Urinary bladder (tissue), 4 donors: Measurements from ENCODE around the gene ATG14. TPM values are rescaled to one million over a fixed set of nuclear protein-coding genes. Genes with fewer than 3 reads are reported as not detected.
"Not testable (repeated sequence)": the region's sequence is repeated elsewhere in the genome, so short reads cannot be mapped to it uniquely, and the experiment has no call there.

ENCODE experiments used
- DNase-seq: peaks from one replicate; pipeline ENCODE4 v3.0.0-alpha.2; 2015; ENCODE audit errors: extremely low spot score
- H3K27ac ChIP-seq: one replicate; pipeline ENCODE4 v1.5.1; 2013; ENCODE audit warnings: low read depth, mild to moderate bottlenecking, moderate library complexity
- H3K36me3 ChIP-seq: one replicate; pipeline ENCODE4 v1.6.1; 2013; ENCODE audit warnings: mild to moderate bottlenecking, moderate library complexity; ENCODE audit not compliant: insufficient read depth
- H3K4me1 ChIP-seq: one replicate; pipeline ENCODE4 v1.6.1; 2013; ENCODE audit warnings: mild to moderate bottlenecking, moderate library complexity; ENCODE audit not compliant: insufficient read depth
- H3K4me3 ChIP-seq: one replicate; pipeline ENCODE4 v1.5.1; 2013; ENCODE audit warnings: low read depth, low read length
- WGBS: extraction: QIAGEN DNeasy Blood & Tissue Kit; methylation state at CpG from one replicate; pipeline ENCODE4 v1.1.7; 2013; 5-methylcytosine and 5-hydroxymethylcytosine counted together
- polyA plus RNA-seq: library from polyadenylated mRNA; stranded (reverse); fragments of 200-250 nt; gene quantifications from one replicate; pipeline ENCODE4 v1.2.3, GENCODE V29; 2013
- total RNA-seq: library from RNA; depleted of rRNA; stranded (reverse); fragments of >200 nt; gene quantifications from one replicate; pipeline ENCODE4 v1.2.3, GENCODE V29; 2014
- donor health status: healthy with polysubstance abuse.
- donor health status: healthy.

Gene ATG14
- total and polyA plus RNA-seq, 2 donors = 9.7 to 24.7 TPM

- Histone ChIP-seq H3K4me1 (no peaks in the 10 kb centered on the region), H3K36me3 (no peaks in the 10 kb centered on the region), H3K4me3 (no peak overlapping the region), H3K27ac (no peak overlapping the region)
- 18% methylated on average over 2 of the region's 2 CpGs for WGBS
- no peak for DNase-seq
Observed at GRCh38 chr14:55423969-55424368, 12.3 kb upstream of the ATG14 start.

- not testable (repeated sequence) for H3K36me3 ChIP-seq, H3K4me3 ChIP-seq, H3K4me1 ChIP-seq, H3K27ac ChIP-seq, DNase-seq
- 87% methylated on average over 11 of the region's 11 CpGs for WGBS
Observed at GRCh38 chr14:55422338-55422737, 10.7 kb upstream of the ATG14 start.

- 88% methylated on average over 1 of the region's 1 CpG for WGBS
- no peaks in the 10 kb centered on the region for H3K4me1 ChIP-seq
- H3K36me3 ChIP-seq = no peaks in the 10 kb centered on the region
- DNase-seq = no peak
- no peak overlapping the region for H3K4me3 ChIP-seq
- no peak overlapping the region for H3K27ac ChIP-seq
Observed at GRCh38 chr14:55419663-55420062, 8.0 kb upstream of the ATG14 start.

GRCh38 chr14:55418411-55418810, 6.8 kb upstream of the ATG14 start:
- Histone ChIP-seq H3K4me1 (no peaks in the 10 kb centered on the region), H3K4me3 (no peak overlapping the region), H3K27ac (no peak overlapping the region), H3K36me3 (no peaks in the 10 kb centered on the region)
- no peak for DNase-seq
- 34% methylated on average over 6 of the region's 6 CpGs for WGBS

- no peak for DNase-seq
- Histone ChIP-seq H3K4me3 (no peak overlapping the region), H3K4me1 (no peaks in the 10 kb centered on the region), H3K27ac (no peak overlapping the region), H3K36me3 (no peaks in the 10 kb centered on the region)
Observed at GRCh38 chr14:55417955-55418354, 6.3 kb upstream of the ATG14 start.

- Histone ChIP-seq H3K4me1 (no peaks in the 10 kb centered on the region), H3K36me3 (no peaks in the 10 kb centered on the region), H3K27ac (no peak overlapping the region), H3K4me3 (no peak overlapping the region)
- 36% methylated on average over 5 of the region's 5 CpGs for WGBS
- no peak for DNase-seq
Observed at GRCh38 chr14:55416866-55417265, 5.2 kb upstream of the ATG14 start.

- no peaks in the 10 kb centered on the region for H3K4me1 ChIP-seq
- DNase-seq = no peak
- no peak overlapping the region for H3K27ac ChIP-seq
- H3K36me3 ChIP-seq = no peaks in the 10 kb centered on the region
- H3K4me3 ChIP-seq = no peak overlapping the region
- WGBS = 66% methylated on average over 3 of the region's 3 CpGs
Observed at GRCh38 chr14:55414551-55414950, 2.9 kb upstream of the ATG14 start.

- Histone ChIP-seq H3K4me1 (no peaks in the 10 kb centered on the region), H3K36me3 (no peaks in the 10 kb centered on the region), H3K27ac (no peak overlapping the region), H3K4me3 (no peak overlapping the region)
- 51% methylated on average over 5 of the region's 5 CpGs for WGBS
- no peak for DNase-seq
Observed at GRCh38 chr14:55412676-55413075, 1.0 kb upstream of the ATG14 start.

- Histone ChIP-seq H3K4me3 (peak overlapping the region; percentile 86), H3K4me1 (no peaks in the 10 kb centered on the region), H3K27ac (no peak overlapping the region), H3K36me3 (no peaks in the 10 kb centered on the region)
- DNase-seq = no peak
- WGBS = 17% methylated on average over 4 of the region's 4 CpGs
Observed at GRCh38 chr14:55410876-55411275, 754 bp downstream of the ATG14 start.

GRCh38 chr14:55404173-55404854, 7.3 kb downstream of the ATG14 start:
- Histone ChIP-seq H3K4me1 (no peaks in the 10 kb centered on the region), H3K36me3 (no peaks in the 10 kb centered on the region), H3K4me3 (no peak overlapping the region), H3K27ac (no peak overlapping the region)
- 68% methylated on average over 5 of the region's 5 CpGs for WGBS
- no peak for DNase-seq

- Histone ChIP-seq H3K4me3 (no peak overlapping the region), H3K36me3 (no peaks in the 10 kb centered on the region), H3K27ac (no peak overlapping the region), H3K4me1 (no peaks in the 10 kb centered on the region)
- no peak for DNase-seq
- WGBS = 83% methylated on average over 6 of the region's 6 CpGs
Observed at GRCh38 chr14:55401751-55402150, 9.9 kb downstream of the ATG14 start.

- DNase-seq = no peak
- no peaks in the 10 kb centered on the region for H3K4me1 ChIP-seq
- no peaks in the 10 kb centered on the region for H3K36me3 ChIP-seq
- WGBS = 80% methylated on average over 2 of the region's 2 CpGs
- no peak overlapping the region for H3K27ac ChIP-seq
- no peak overlapping the region for H3K4me3 ChIP-seq
Observed at GRCh38 chr14:55399852-55400251, 11.8 kb downstream of the ATG14 start.

GRCh38 chr14:55399183-55399582, 12.4 kb downstream of the ATG14 start:
- WGBS = 90% methylated on average over 1 of the region's 1 CpG
- Histone ChIP-seq H3K27ac (peak overlapping the region; percentile 32), H3K4me1 (no peaks in the 10 kb centered on the region), H3K4me3 (no peak overlapping the region), H3K36me3 (no peaks in the 10 kb centered on the region)
- DNase-seq = no peak

- no peaks in the 10 kb centered on the region for H3K4me1 ChIP-seq
- DNase-seq = no peak
- WGBS = 72% methylated on average over 5 of the region's 5 CpGs
- H3K36me3 ChIP-seq = no peaks in the 10 kb centered on the region
- H3K4me3 ChIP-seq = no peak overlapping the region
- no peak overlapping the region for H3K27ac ChIP-seq
Observed at GRCh38 chr14:55398679-55399078, 13.0 kb downstream of the ATG14 start.

- no peak overlapping the region for H3K4me3 ChIP-seq
- H3K36me3 ChIP-seq = peaks cover 5% of the 10 kb centered on the region
- no peak overlapping the region for H3K27ac ChIP-seq
- H3K4me1 ChIP-seq = no peaks in the 10 kb centered on the region
- no peak for DNase-seq
- WGBS = 54% methylated on average over 4 of the region's 4 CpGs
Observed at GRCh38 chr14:55389330-55389729, 22.3 kb downstream of the ATG14 start.
